Measurements from ENCODE around the gene CREBZF.

- TF ChIP-seq CTCF (IDR thresholded peaks at IDR 0.05 in 2 of 3, conservative IDR thresholded peaks at IDR 0.05 in 1 of 3; ENCODE audit: insufficient read depth in 2 of 3, low read depth in 1 of 3, low read length in 3 of 3) (no peak), POLR2A (conservative IDR thresholded peaks at IDR 0.05) (no peak), GABPA (tag; conservative IDR thresholded peaks at IDR 0.05; ENCODE audit: low read depth) (no peak), SOX6 (IDR thresholded peaks at IDR 0.05) (no peak), TAF9B (IDR thresholded peaks at IDR 0.05; ENCODE audit: partially characterized antibody) (no peak), PML (IDR thresholded peaks at IDR 0.05; ENCODE audit: low read length) (no peak), NFATC3 (IDR thresholded peaks at IDR 0.05) (no peak), TCF7L2 (IDR thresholded peaks at IDR 0.05; ENCODE audit: low read depth, low read length) (no peak), ZNF395 (CRISPR knock-in tag; IDR thresholded peaks at IDR 0.05) (no peak)
These were observed 3.2 kb upstream of the CREBZF start for GRCh38 chr11:85668157-85668556.

Measured in K562 (cell line).